Liver (tissue), 9 donors: ENCODE results near the gene LMLN. TPM values are rescaled to one million over a fixed set of nuclear protein-coding genes. Genes with fewer than 3 reads are reported as not detected.

Experiments
- DNase-seq: peaks from one replicate; pipeline ENCODE4 v3.0.0-alpha.2; 2017; ENCODE audit warnings: low spot score
- H3K27ac ChIP-seq, 2 donors: one replicate each; pipeline ENCODE4 v1.7.0; 2013; ENCODE audit warnings: inconsistent platforms in 2 of 2, low read length in 2 of 2, control low read depth in 1 of 2, low read depth in 1 of 2, mild to moderate bottlenecking in 1 of 2
- H3K27me3 ChIP-seq, 4 donors: one replicate each; pipeline versions ENCODE4 v1.6.1 to v1.7.0; 2013; ENCODE audit warnings: low read length in 3 of 4, inconsistent platforms in 1 of 4, mild to moderate bottlenecking in 1 of 4, moderate library complexity in 1 of 4; ENCODE audit not compliant: control insufficient read depth in 4 of 4, insufficient read depth in 4 of 4
- H3K36me3 ChIP-seq, 4 donors: one replicate each; pipeline versions ENCODE4 v1.6.1 to v1.7.0; 2013; ENCODE audit warnings: low read length in 3 of 4, mild to moderate bottlenecking in 3 of 4, low read depth in 1 of 4, moderate library complexity in 1 of 4; ENCODE audit not compliant: control insufficient read depth in 4 of 4, insufficient read depth in 3 of 4
- H3K4me1 ChIP-seq, 4 donors: one replicate each; pipeline versions ENCODE4 v1.6.1 to v1.7.0; 2013; ENCODE audit warnings: low read length in 3 of 4, mild to moderate bottlenecking in 3 of 4, moderate library complexity in 1 of 4; ENCODE audit not compliant: control insufficient read depth in 4 of 4, insufficient read depth in 4 of 4
- H3K4me3 ChIP-seq, 3 donors: one replicate each; pipeline versions ENCODE4 v1.6.1 to v1.7.0; 2013; ENCODE audit warnings: low read length in 3 of 3, control low read depth in 1 of 3, low read depth in 1 of 3, mild to moderate bottlenecking in 1 of 3
- H3K9ac ChIP-seq, 2 donors: one replicate each; pipeline ENCODE4 v1.7.0; 2013; ENCODE audit warnings: low read length in 2 of 2, mild to moderate bottlenecking in 2 of 2, moderate library complexity in 2 of 2, control low read depth in 1 of 2, low read depth in 1 of 2
- H3K9me3 ChIP-seq, 4 donors: one replicate each; pipeline versions ENCODE4 v1.6.1 to v1.7.0; 2013; ENCODE audit warnings: low read length in 3 of 4; ENCODE audit not compliant: control insufficient read depth in 4 of 4
- ATF3 ChIP-seq: IDR thresholded peaks from 2 replicates; pipeline ENCODE4 v1.6.1; 2016; ENCODE audit warnings: antibody characterized with exemption
- CTCF ChIP-seq: fragments of 150-350 bp; IDR thresholded peaks from 2 replicates; pipeline ENCODE4 v1.5.1; 2017; ENCODE audit warnings: improper control_type of control experiment, low read depth, low read length; ENCODE audit not compliant: missing input control
- EGR1 ChIP-seq, 2 donors: IDR thresholded peaks; 2 replicates each; pipeline ENCODE4 v1.6.1; 2016 to 2018; ENCODE audit warnings: antibody characterized with exemption in 2 of 2, low read depth in 2 of 2
- FOXA1 ChIP-seq: IDR thresholded peaks from 2 replicates; pipeline ENCODE4 v1.6.1; 2016; ENCODE audit warnings: antibody characterized with exemption
- FOXA2 ChIP-seq: IDR thresholded peaks from 2 replicates; pipeline ENCODE4 v1.6.1; 2016; ENCODE audit warnings: antibody characterized with exemption
- GABPA ChIP-seq, 2 donors: IDR thresholded peaks in 1 of 2; conservative IDR thresholded peaks in 1 of 2; 2 replicates each; pipeline ENCODE4 v1.6.1; 2016; ENCODE audit warnings: antibody characterized with exemption in 2 of 2, mild to moderate bottlenecking in 1 of 2, moderate library complexity in 1 of 2
- HNF4A ChIP-seq, 2 donors: conservative IDR thresholded peaks; 2 replicates each; pipeline ENCODE4 v1.6.1; 2016; ENCODE audit warnings: antibody characterized with exemption in 2 of 2, mild to moderate bottlenecking in 2 of 2
- HNF4G ChIP-seq: IDR thresholded peaks from 2 replicates; pipeline ENCODE4 v1.6.1; 2016; ENCODE audit warnings: antibody characterized with exemption
- JUND ChIP-seq, 2 donors: IDR thresholded peaks; 2 replicates each; pipeline ENCODE4 v1.6.1; 2016; ENCODE audit warnings: antibody characterized with exemption in 2 of 2
- MAX ChIP-seq: IDR thresholded peaks from 2 replicates; pipeline ENCODE4 v1.6.1; 2016; ENCODE audit warnings: antibody characterized with exemption
- NR2F2 ChIP-seq: IDR thresholded peaks from 2 replicates; pipeline ENCODE4 v1.6.1; 2016; ENCODE audit warnings: antibody characterized with exemption
- RAD21 ChIP-seq, 2 donors: IDR thresholded peaks; 2 replicates each; pipeline ENCODE4 v1.6.1; 2016; ENCODE audit warnings: antibody characterized with exemption in 2 of 2, mild to moderate bottlenecking in 2 of 2
- REST ChIP-seq: IDR thresholded peaks from 2 replicates; pipeline ENCODE4 v1.6.1; 2016; ENCODE audit warnings: antibody characterized with exemption, mild to moderate bottlenecking
- RXRA ChIP-seq, 2 donors: IDR thresholded peaks; 2 replicates each; pipeline ENCODE4 v1.6.1; 2017 to 2018; ENCODE audit warnings: antibody characterized with exemption in 2 of 2, mild to moderate bottlenecking in 1 of 2
- SP1 ChIP-seq: IDR thresholded peaks from 2 replicates; pipeline ENCODE4 v1.6.1; 2018; ENCODE audit warnings: antibody characterized with exemption, mild to moderate bottlenecking
- TAF1 ChIP-seq: conservative IDR thresholded peaks from 2 replicates; pipeline ENCODE4 v1.6.1; 2016; ENCODE audit warnings: antibody characterized with exemption, mild to moderate bottlenecking
- YY1 ChIP-seq: IDR thresholded peaks from 2 replicates; pipeline ENCODE4 v1.6.1; 2016; ENCODE audit warnings: antibody characterized with exemption, mild to moderate bottlenecking
- ZBTB33 ChIP-seq: IDR thresholded peaks from 2 replicates; pipeline ENCODE4 v1.6.1; 2016; ENCODE audit warnings: antibody characterized with exemption
- WGBS: extraction: QIAGEN DNeasy Blood & Tissue Kit; methylation state at CpG from one replicate; pipeline ENCODE4 v1.1.7; 2013; 5-methylcytosine and 5-hydroxymethylcytosine counted together
- polyA plus RNA-seq, 2 donors: library from polyadenylated mRNA; stranded (reverse) in 1 of 2; unstranded in 1 of 2; fragments of 200-250 nt in 1 of 2; fragments of >200 nt in 1 of 2; fragmentation: Nextera tagmentation in 1 of 2; extraction: Ambion mirVana in 1 of 2; gene quantifications; one replicate each; pipeline versions ENCODE4 v1.2.1 to v1.2.3, GENCODE V29; 2013 to 2015
- total RNA-seq, 2 donors: library from RNA; depleted of rRNA; stranded (reverse); fragments of >200 nt; gene quantifications; one replicate each; pipeline ENCODE4 v1.2.3, GENCODE V29; 2014
- donor health status: healthy.
- donor health status: healthy.
- donor health status: healthy.
- donor health status: healthy.
- donor health status: healthy.

Gene LMLN
- total and polyA plus RNA-seq, 4 donors = 0.90 to 3.2 (median 1.8) TPM

GRCh38 chr3:197970588-197970987 is 10.6 kb downstream of the LMLN start:
- Histone ChIP-seq H3K4me1 (no peaks in the 10 kb centered on the region), H3K4me3 (no peak overlapping the region), H3K9me3 (peaks cover 0 to 2% (median 0%) of the 10 kb centered on the region in 4 donors), H3K27ac (no peak overlapping the region), H3K36me3 (no peaks in the 10 kb centered on the region), H3K27me3 (no peaks in the 10 kb centered on the region), H3K9ac (no peak overlapping the region)
- TF ChIP-seq HNF4A (conservative IDR thresholded peaks at IDR 0.05) = no peak
- no peak for TF ChIP-seq SP1
- TF ChIP-seq NR2F2 = no peak
- TF ChIP-seq EGR1 (IDR thresholded peaks at IDR 0.05; ENCODE audit: low read depth in 2 of 2) = no peak
- 80% methylated on average over 3 of the region's 3 CpGs for WGBS
- DNase-seq = no peak

GRCh38 chr3:197974016-197974415 is 14.0 kb downstream of the LMLN start:
- no peak overlapping the region for H3K9ac ChIP-seq
- no peak overlapping the region for H3K27ac ChIP-seq
- TF ChIP-seq RAD21 (IDR thresholded peaks at IDR 0.05) = no peak
- no peak for TF ChIP-seq REST
- no peak for TF ChIP-seq MAX
- TF ChIP-seq TAF1 = no peak
- TF ChIP-seq FOXA2 = no peak
- TF ChIP-seq RXRA (IDR thresholded peaks at IDR 0.05) = no peak
- TF ChIP-seq HNF4G = no peak
- no peak for TF ChIP-seq SP1
- TF ChIP-seq JUND (IDR thresholded peaks at IDR 0.05) = no peak
- no peak for TF ChIP-seq GABPA (IDR thresholded peaks at IDR 0.05 in 1 of 2, conservative IDR thresholded peaks at IDR 0.05 in 1 of 2)
- no peak for TF ChIP-seq EGR1 (IDR thresholded peaks at IDR 0.05; ENCODE audit: low read depth in 2 of 2)
- TF ChIP-seq FOXA1 = no peak
- no peak for TF ChIP-seq NR2F2
- no peak for TF ChIP-seq HNF4A (conservative IDR thresholded peaks at IDR 0.05)
- no peak for TF ChIP-seq ZBTB33
- TF ChIP-seq YY1 = no peak
- no peak for TF ChIP-seq ATF3
- no peak for TF ChIP-seq CTCF
- H3K4me3 ChIP-seq = no peak overlapping the region
- 80% methylated on average over 1 of the region's 1 CpG for WGBS
- H3K9me3 ChIP-seq = no peaks in the 10 kb centered on the region
- H3K4me1 ChIP-seq = no peaks in the 10 kb centered on the region
- peaks cover 0 to 2% (median 0%) of the 10 kb centered on the region in 4 donors for H3K36me3 ChIP-seq
- H3K27me3 ChIP-seq = no peaks in the 10 kb centered on the region
- DNase-seq = no peak
